OCI-LY3 (cell line): ENCODE measurements around the gene NR5A2.

Source experiments
- H2AFZ ChIP-seq: fragments of 200-600, 300-600 bp; shearing (Covaris generic); 2 replicates; pipeline ENCODE4 v1.6.0; 2014; ENCODE audit warnings: antibody characterized with exemption, low read depth, low read length
- H3K27ac ChIP-seq: fragments of 200-600, 300-600 bp; sonication (generic); 2 replicates; pipeline ENCODE4 v1.5.1; 2014; ENCODE audit warnings: mild to moderate bottlenecking, low read length, moderate library complexity, mixed read lengths
- H3K27me3 ChIP-seq: fragments of 200-600, 300-600 bp; sonication (generic); 2 replicates; pipeline ENCODE4 v1.6.1; 2014; ENCODE audit warnings: low read depth, low read length, mixed read lengths
- H3K36me3 ChIP-seq: fragments of 200-600, 300-600 bp; sonication (generic); replicated peaks from 2 replicates; pipeline ENCODE3; 2014; ENCODE audit warnings: low read depth, low read length, mixed read lengths
- H3K4me1 ChIP-seq: fragments of 300-600, 200-600 bp; sonication (generic); 2 replicates; pipeline ENCODE4 v1.6.1; 2014; ENCODE audit warnings: low read length, mixed read lengths
- H3K4me2 ChIP-seq: fragments of 200-600, 300-600 bp; sonication (generic); 2 replicates; pipeline ENCODE4 v1.6.1; 2014; ENCODE audit warnings: low read length, mixed read lengths
- H3K4me3 ChIP-seq: fragments of 300-600, 200-600 bp; sonication (generic); 2 replicates; pipeline ENCODE4 v1.5.1; 2014; ENCODE audit warnings: antibody characterized with exemption, mild to moderate bottlenecking, low read length, moderate library complexity
- H3K79me2 ChIP-seq: fragments of 300-600, 200-600 bp; shearing (Covaris generic); 2 replicates; pipeline ENCODE4 v1.6.1; 2014; ENCODE audit warnings: mild to moderate bottlenecking, low read length, mixed read lengths
- H3K9ac ChIP-seq: fragments of 300-600, 200-600 bp; shearing (Covaris generic); 2 replicates; pipeline ENCODE4 v1.6.0; 2014; ENCODE audit warnings: mild to moderate bottlenecking, low read length, moderate library complexity
- H3K9me3 ChIP-seq: fragments of 200-600, 300-600 bp; shearing (Covaris generic); 2 replicates; pipeline ENCODE4 v1.6.1; 2014; ENCODE audit warnings: low read length, mixed read lengths; ENCODE audit not compliant: insufficient read depth
- H4K20me1 ChIP-seq: fragments of 200-600, 300-600 bp; sonication (generic); 2 replicates; pipeline ENCODE4 v1.6.1; 2016; ENCODE audit warnings: low read length, mixed read lengths; ENCODE audit not compliant: insufficient read depth
- EZH2phosphoT487 ChIP-seq: fragments of 200-600 bp; shearing (Covaris generic); IDR thresholded peaks from 2 replicates; pipeline ENCODE4 v1.6.1; 2018; ENCODE audit warnings: antibody characterized with exemption, mixed run types, low read depth
- TF ChIP-seq, protein P1 (sequence below): fragments of 200-600, 300-600 bp; sonication (generic); IDR thresholded peaks from 2 replicates; pipeline ENCODE4 v1.5.1; 2014; ENCODE audit warnings: antibody characterized with exemption, low read length, low read depth

The NR5A2 gene

DNA sequence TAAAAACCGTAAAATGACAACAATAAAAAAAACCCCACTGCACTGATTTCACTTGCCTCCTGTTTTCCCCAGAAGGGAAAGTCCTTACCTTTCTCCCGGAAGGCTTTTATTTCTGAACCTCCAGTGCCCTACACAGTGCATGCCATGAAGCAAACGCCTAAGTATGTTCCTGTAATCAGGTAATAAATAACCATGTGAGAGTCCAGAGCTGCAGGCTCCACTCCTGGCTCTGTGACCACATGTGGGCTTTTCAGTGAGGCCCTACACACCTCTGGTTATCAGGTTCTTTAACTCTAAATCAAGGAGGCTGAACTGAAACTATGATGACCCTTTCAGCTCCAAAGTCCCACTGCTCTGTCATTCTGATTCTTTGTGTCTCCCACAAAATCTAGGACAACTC is 20.8 kb upstream of the NR5A2 start:
- Histone ChIP-seq H3K4me2 (no peak overlapping the region), H3K9ac (no peak overlapping the region), H2AFZ (no peak overlapping the region), H3K27me3 (0 out of 2 replicates have a peak, but pooled peaks cover 9% of the 10 kb centered on the region), H3K4me1 (no peaks in the 10 kb centered on the region), H3K4me3 (no peak overlapping the region), H3K9me3 (no peaks in the 10 kb centered on the region), H3K36me3 (no peaks in the 10 kb centered on the region), H3K79me2 (no peaks in the 10 kb centered on the region), H4K20me1 (no peaks in the 10 kb centered on the region), H3K27ac (no peak overlapping the region)
- TF ChIP-seq, protein P1, sequence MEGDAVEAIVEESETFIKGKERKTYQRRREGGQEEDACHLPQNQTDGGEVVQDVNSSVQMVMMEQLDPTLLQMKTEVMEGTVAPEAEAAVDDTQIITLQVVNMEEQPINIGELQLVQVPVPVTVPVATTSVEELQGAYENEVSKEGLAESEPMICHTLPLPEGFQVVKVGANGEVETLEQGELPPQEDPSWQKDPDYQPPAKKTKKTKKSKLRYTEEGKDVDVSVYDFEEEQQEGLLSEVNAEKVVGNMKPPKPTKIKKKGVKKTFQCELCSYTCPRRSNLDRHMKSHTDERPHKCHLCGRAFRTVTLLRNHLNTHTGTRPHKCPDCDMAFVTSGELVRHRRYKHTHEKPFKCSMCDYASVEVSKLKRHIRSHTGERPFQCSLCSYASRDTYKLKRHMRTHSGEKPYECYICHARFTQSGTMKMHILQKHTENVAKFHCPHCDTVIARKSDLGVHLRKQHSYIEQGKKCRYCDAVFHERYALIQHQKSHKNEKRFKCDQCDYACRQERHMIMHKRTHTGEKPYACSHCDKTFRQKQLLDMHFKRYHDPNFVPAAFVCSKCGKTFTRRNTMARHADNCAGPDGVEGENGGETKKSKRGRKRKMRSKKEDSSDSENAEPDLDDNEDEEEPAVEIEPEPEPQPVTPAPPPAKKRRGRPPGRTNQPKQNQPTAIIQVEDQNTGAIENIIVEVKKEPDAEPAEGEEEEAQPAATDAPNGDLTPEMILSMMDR = no peak
- no peak for TF ChIP-seq EZH2phosphoT487

DNA sequence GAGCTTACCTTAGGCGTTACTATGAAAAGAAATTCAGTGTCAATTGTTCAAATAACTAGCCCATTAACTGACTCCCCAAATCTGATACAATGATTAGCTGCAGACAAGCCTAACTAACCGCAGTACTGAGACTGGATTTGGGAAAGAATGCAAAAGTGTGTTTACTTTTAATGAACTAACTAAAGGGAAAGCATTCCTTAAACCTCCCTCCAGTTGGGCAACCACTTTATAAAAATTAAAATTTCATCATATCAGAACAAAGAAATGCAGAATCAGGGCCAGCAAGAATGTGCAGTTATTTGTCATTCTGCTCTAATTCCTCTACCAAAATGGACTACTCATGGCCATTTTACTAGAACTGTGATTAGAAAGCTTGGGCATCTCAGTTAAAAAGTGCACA is 11.7 kb upstream of the NR5A2 start:
- H3K9me3 ChIP-seq = no peaks in the 10 kb centered on the region
- TF ChIP-seq, protein P1 = no peak
- TF ChIP-seq EZH2phosphoT487 = no peak
- no peaks in the 10 kb centered on the region for H3K4me1 ChIP-seq
- H2AFZ ChIP-seq = no peak overlapping the region
- no peak overlapping the region for H3K4me2 ChIP-seq
- no peaks in the 10 kb centered on the region for H3K36me3 ChIP-seq
- no peak overlapping the region for H3K4me3 ChIP-seq
- no peak overlapping the region for H3K27ac ChIP-seq
- H3K9ac ChIP-seq = no peak overlapping the region
- H3K79me2 ChIP-seq = no peaks in the 10 kb centered on the region
- H4K20me1 ChIP-seq = no peaks in the 10 kb centered on the region
- peaks cover 17% of the 10 kb centered on the region for H3K27me3 ChIP-seq

DNA sequence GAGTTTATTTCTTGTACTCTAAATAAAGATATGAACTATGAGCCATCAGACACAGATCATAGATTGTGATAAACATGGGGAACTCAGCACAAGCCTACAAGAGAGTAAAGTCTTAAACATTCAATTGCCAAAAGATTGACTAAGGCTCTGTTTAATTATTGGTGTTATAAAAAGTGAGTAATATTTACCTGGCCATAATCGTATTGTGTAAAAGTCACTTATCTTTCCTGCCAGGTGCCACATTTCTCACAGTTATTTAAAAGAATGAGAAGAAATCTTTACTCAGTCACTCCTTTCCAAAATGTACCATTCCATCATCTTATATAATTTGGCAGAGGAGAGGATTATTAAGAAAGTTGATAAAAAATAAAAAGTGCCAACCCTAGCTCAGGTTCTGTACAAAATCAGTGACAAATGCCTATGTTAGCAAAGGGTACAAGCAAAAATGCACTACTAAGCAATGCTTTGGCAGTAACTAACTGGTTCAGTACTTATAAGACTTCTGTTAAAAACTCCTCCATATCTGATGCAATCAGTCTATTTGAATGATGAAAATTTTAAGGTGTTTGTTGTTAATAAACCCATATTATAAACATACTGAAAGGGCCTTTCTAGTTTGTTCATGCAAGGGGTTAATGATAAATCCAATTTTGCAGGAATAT is 5.8 kb upstream of the NR5A2 start:
- Histone ChIP-seq H3K27ac (no peak overlapping the region), H3K27me3 (peaks cover 12% of the 10 kb centered on the region), H3K36me3 (no peaks in the 10 kb centered on the region), H2AFZ (no peak overlapping the region), H4K20me1 (no peaks in the 10 kb centered on the region), H3K79me2 (no peaks in the 10 kb centered on the region), H3K9ac (no peak overlapping the region), H3K4me1 (no peaks in the 10 kb centered on the region), H3K4me3 (no peak overlapping the region), H3K4me2 (no peak overlapping the region), H3K9me3 (no peaks in the 10 kb centered on the region)
- TF ChIP-seq, protein P1 = no peak
- TF ChIP-seq EZH2phosphoT487 = no peak

- Histone ChIP-seq H4K20me1 (no peaks in the 10 kb centered on the region), H3K9ac (no peak overlapping the region), H3K36me3 (no peaks in the 10 kb centered on the region), H2AFZ (no peak overlapping the region), H3K27ac (no peak overlapping the region), H3K4me3 (no peak overlapping the region), H3K79me2 (no peaks in the 10 kb centered on the region), H3K4me2 (no peak overlapping the region), H3K27me3 (peaks cover 14% of the 10 kb centered on the region; the same call in 1 of the 2 replicates), H3K9me3 (no peaks in the 10 kb centered on the region), H3K4me1 (no peaks in the 10 kb centered on the region)
- TF ChIP-seq, protein P1 = no peak
- no peak for TF ChIP-seq EZH2phosphoT487
These were observed 5.2 kb upstream of the NR5A2 start for GRCh38 chr1:200022239-200022804.
